ENCODE data around the gene DOCK1. TPM values are rescaled to one million over a fixed set of nuclear protein-coding genes. Genes with fewer than 3 reads are reported as not detected.

The DOCK1 gene
- total and polyA plus RNA-seq, 3 donors from 2014 or later = 19.0 to 46.2 (median 32.0) TPM

DNA sequence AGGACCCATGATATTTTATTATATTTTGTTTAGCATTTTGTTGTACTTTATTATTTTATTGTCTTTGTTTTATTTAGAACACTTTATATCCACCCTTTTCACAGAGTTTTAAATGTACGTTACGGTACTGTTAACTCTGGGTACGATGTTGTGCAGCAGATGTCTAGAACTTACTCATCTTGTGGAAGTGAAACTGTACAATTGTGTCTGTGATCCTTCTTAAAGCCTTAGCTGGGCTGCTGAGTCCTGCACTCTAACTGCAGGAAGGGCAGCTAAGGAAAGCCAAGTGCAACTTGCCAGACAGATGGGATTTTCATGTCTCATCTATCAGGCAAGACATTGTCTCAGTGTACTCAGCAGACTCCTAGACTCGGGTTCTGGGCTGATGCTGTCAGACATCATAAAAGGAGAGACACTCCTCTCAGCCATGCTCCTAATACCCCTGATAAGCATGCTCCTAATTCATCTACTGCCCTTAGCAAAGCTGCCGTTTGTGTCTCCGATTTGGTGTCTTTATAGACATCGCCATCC, 305.8 kb downstream of the DOCK1 start:
- Histone ChIP-seq H3K4me3 (no peak overlapping the region), H3K36me3 (ENCODE audit: low read depth, missing control alignments) (no peaks in the 10 kb centered on the region), H3K27ac (no peak overlapping the region), H3K9me3 (no peaks in the 10 kb centered on the region), H3K4me1 (no peaks in the 10 kb centered on the region), H3K27me3 (no peaks in the 10 kb centered on the region)
- intact Hi-C loops (cut with DNase I; ENCODE audit: low total_unique reads) = no loop called here
- TF ChIP-seq, protein P1, sequence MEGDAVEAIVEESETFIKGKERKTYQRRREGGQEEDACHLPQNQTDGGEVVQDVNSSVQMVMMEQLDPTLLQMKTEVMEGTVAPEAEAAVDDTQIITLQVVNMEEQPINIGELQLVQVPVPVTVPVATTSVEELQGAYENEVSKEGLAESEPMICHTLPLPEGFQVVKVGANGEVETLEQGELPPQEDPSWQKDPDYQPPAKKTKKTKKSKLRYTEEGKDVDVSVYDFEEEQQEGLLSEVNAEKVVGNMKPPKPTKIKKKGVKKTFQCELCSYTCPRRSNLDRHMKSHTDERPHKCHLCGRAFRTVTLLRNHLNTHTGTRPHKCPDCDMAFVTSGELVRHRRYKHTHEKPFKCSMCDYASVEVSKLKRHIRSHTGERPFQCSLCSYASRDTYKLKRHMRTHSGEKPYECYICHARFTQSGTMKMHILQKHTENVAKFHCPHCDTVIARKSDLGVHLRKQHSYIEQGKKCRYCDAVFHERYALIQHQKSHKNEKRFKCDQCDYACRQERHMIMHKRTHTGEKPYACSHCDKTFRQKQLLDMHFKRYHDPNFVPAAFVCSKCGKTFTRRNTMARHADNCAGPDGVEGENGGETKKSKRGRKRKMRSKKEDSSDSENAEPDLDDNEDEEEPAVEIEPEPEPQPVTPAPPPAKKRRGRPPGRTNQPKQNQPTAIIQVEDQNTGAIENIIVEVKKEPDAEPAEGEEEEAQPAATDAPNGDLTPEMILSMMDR (IDR thresholded peaks at IDR 0.05) = no peak
- no peak for TF ChIP-seq POLR2A (IDR thresholded peaks at IDR 0.05)
- WGBS, 2 donors = 87 to 89% methylated on average over 7 of the region's 7 CpGs
- DNase-seq = no peak

DNA sequence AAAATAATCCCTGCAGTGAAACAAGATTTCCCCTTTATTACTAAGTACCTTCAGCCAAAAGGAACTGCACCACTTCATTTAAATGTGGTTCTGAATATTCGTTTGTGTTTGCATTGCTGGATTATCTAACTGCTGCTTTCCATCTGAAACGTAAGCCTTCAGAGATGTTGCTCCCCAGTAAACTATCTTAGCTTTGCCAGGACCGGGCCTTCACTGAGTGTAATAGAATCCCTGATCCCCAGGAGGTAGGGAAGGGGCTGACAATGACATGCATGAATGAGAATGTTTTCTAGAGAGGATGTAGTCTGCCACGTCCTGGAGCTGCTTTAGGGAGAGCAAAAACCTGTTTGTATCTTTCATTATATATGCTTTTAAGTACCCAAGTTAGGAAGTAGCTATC, 310.6 kb downstream of the DOCK1 start:
- Histone ChIP-seq H3K27ac (no peak overlapping the region), H3K36me3 (ENCODE audit: low read depth, missing control alignments) (no peaks in the 10 kb centered on the region), H3K27me3 (no peaks in the 10 kb centered on the region), H3K4me1 (no peaks in the 10 kb centered on the region), H3K9me3 (no peaks in the 10 kb centered on the region), H3K4me3 (no peak overlapping the region)
- TF ChIP-seq POLR2A (IDR thresholded peaks at IDR 0.05) = no peak
- TF ChIP-seq, protein P1 (IDR thresholded peaks at IDR 0.05) = no peak
- no peak for DNase-seq
- intact Hi-C loops (cut with DNase I; ENCODE audit: low total_unique reads) = no loop called here
- WGBS, 2 donors = 74 to 87% methylated on average over 4 of the region's 4 CpGs

DNA sequence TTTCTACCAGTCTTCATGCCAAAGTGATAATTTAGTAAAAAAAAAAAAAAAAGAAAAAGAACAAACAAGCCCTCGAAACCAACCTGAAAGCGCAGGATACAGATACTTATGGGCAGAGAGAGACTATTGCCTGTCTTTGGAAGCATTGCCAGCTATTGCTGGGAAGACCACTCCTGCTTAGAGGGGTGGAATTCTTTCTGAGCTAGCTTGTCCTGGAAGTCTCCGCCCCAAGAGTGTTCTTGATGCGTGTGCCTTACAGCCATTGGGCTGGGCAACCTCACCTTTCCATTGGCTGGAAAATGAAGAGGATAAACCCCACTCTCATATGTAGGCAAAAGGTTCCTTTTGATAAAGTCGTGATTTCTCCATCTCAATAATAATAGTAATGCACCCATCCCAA, 311.0 kb downstream of the DOCK1 start:
- DNase-seq = no peak
- H3K4me3 ChIP-seq = no peak overlapping the region
- no peaks in the 10 kb centered on the region for H3K9me3 ChIP-seq
- TF ChIP-seq, protein P1 (IDR thresholded peaks at IDR 0.05) = no peak
- TF ChIP-seq POLR2A (IDR thresholded peaks at IDR 0.05) = no peak
- no peaks in the 10 kb centered on the region for H3K36me3 ChIP-seq (ENCODE audit: low read depth, missing control alignments)
- H3K27me3 ChIP-seq = no peaks in the 10 kb centered on the region
- no peak overlapping the region for H3K27ac ChIP-seq
- intact Hi-C loops (cut with DNase I; ENCODE audit: low total_unique reads) = no loop called here
- 92% methylated on average over 5 of the region's 5 CpGs for WGBS, 2 donors
- H3K4me1 ChIP-seq = no peaks in the 10 kb centered on the region

DNA sequence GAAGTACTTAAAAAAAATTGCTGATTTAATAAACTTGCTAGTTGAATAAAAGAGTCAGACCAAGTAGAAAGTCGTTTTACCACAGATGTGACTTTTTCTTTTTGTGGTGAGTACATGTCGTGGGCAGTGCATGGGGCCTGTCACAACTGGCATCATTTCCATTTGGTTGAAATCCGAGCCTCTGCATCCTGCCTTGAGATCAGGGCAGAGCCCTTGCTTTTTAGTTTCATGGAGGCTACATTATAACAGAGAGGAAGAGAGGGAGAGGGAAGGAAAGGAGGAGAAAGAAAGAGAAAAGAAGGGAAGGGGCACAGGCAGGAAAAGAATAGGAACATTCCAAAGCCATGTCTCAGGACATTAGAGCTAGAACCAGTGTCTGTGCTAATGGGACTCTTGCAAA, 311.6 kb downstream of the DOCK1 start:
- no peaks in the 10 kb centered on the region for H3K9me3 ChIP-seq
- TF ChIP-seq, protein P1 (IDR thresholded peaks at IDR 0.05) = no peak
- TF ChIP-seq POLR2A (IDR thresholded peaks at IDR 0.05) = no peak
- WGBS, 2 donors = 76 to 78% methylated on average over 3 of the region's 3 CpGs
- no peak for DNase-seq
- intact Hi-C loops (cut with DNase I; ENCODE audit: low total_unique reads) = no loop called here
- no peak overlapping the region for H3K27ac ChIP-seq
- H3K27me3 ChIP-seq = no peaks in the 10 kb centered on the region
- H3K4me1 ChIP-seq = no peaks in the 10 kb centered on the region
- no peak overlapping the region for H3K4me3 ChIP-seq
- no peaks in the 10 kb centered on the region for H3K36me3 ChIP-seq (ENCODE audit: low read depth, missing control alignments)

DNA sequence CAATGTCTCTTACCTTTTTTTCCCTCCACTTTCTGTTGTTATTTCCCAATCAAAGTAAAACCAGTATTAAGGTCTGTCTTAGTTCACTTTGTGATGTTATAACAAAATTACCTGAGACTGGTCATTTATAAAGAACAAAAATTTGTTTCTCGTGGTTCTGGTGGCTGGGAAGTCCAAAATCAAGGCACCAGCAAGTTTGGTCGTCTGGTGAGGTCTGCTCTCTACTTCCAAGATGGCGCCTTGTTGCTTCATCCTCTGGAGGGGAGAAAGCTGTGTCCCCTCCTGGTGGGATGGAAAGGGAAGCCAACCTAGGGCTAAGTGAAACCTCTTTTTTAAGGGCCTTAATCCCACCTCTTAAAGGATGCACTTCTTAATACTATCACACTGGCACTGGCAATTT, 313.4 kb downstream of the DOCK1 start:
- Histone ChIP-seq H3K27me3 (no peaks in the 10 kb centered on the region), H3K4me3 (no peak overlapping the region), H3K4me1 (no peaks in the 10 kb centered on the region), H3K36me3 (ENCODE audit: low read depth, missing control alignments) (no peaks in the 10 kb centered on the region), H3K27ac (no peak overlapping the region), H3K9me3 (no peaks in the 10 kb centered on the region)
- intact Hi-C loops (cut with DNase I; ENCODE audit: low total_unique reads) = no loop called here
- WGBS, 2 donors = 90 to 95% methylated on average over 3 of the region's 3 CpGs
- TF ChIP-seq, protein P1 (IDR thresholded peaks at IDR 0.05) = no peak
- no peak for TF ChIP-seq POLR2A (IDR thresholded peaks at IDR 0.05)
- DNase-seq = no peak
